Left lung (tissue), 10 donors: ENCODE data around the gene PLLP. TPM values are rescaled to one million over a fixed set of nuclear protein-coding genes. Genes with fewer than 3 reads are reported as not detected.

Experiments
- ATAC-seq: fragments of 200-7000 bp; cut with Tn5 transposase; one replicate; pipeline ENCODE4 v1.9.1; 2020; ENCODE audit warnings: moderate library complexity
- DNase-seq, 4 donors: peaks; one replicate each; pipeline ENCODE4 v3.0.0-alpha.2; 2013 to 2020
- H3K27ac ChIP-seq, 2 donors: fragments of 200-600 bp; sonication (generic) in 1 of 2; one replicate each; pipeline versions ENCODE4 v1.5.0 to v1.8.0; 2020 to 2021
- H3K27me3 ChIP-seq, 2 donors: fragments of 200-600 bp; sonication (generic) in 1 of 2; one replicate each; pipeline versions ENCODE4 v1.5.0 to v1.8.0; 2020 to 2021
- H3K36me3 ChIP-seq, 2 donors: fragments of 200-600 bp; sonication (generic) in 1 of 2; one replicate each; pipeline versions ENCODE4 v1.5.0 to v1.8.0; 2020 to 2021
- H3K4me1 ChIP-seq, 2 donors: fragments of 200-600 bp; one replicate each; pipeline ENCODE4 v1.8.0; 2021
- H3K4me3 ChIP-seq, 2 donors: fragments of 200-600 bp; sonication (generic) in 1 of 2; one replicate each; pipeline versions ENCODE4 v1.5.0 to v1.8.0; 2020 to 2021; ENCODE audit warnings: mild to moderate bottlenecking in 1 of 2
- H3K9me3 ChIP-seq, 2 donors: fragments of 200-600 bp; sonication (generic) in 1 of 2; one replicate each; pipeline versions ENCODE4 v1.5.0 to v1.8.0; 2020 to 2021
- intact Hi-C, 2 donors: fragments of 100-400 bp; cut with DNase I; formaldehyde crosslinking; loops; one replicate each; pipeline versions ENCODE4 v1.11.2 to v1.14.2; 2022
- polyA plus RNA-seq, 6 donors: library from polyadenylated mRNA; unstranded; fragments of 120-200 nt; gene quantifications; one replicate each; pipeline ENCODE4 v1.2.1, GENCODE V29; 2013; ENCODE audit not compliant: insufficient read length in 6 of 6
- total RNA-seq, 2 donors: library from RNA; stranded (reverse); fragmentation: NEBNext Ultra II Directional; extraction: Animal tissue kit (Norgen Biotek cat#: 25700); gene quantifications; one replicate each; pipeline ENCODE4 v1.2.1, GENCODE V29; 2021
- TF ChIP-seq, protein P1 (sequence below), 2 donors: fragments of 200-600 bp; sonication (generic) in 1 of 2; IDR thresholded peaks; one replicate each; pipeline versions ENCODE4 v1.5.0 to v1.8.0; 2021; ENCODE audit warnings: antibody characterized with exemption in 2 of 2
- donor health status: DM: no; HTN: yes; CAD: no.
- donor health status: DM: no; HTN: no; CAD: no.

Gene PLLP
- total and polyA plus RNA-seq, 8 donors = 3.5 to 70.6 (median 5.7) TPM

DNA sequence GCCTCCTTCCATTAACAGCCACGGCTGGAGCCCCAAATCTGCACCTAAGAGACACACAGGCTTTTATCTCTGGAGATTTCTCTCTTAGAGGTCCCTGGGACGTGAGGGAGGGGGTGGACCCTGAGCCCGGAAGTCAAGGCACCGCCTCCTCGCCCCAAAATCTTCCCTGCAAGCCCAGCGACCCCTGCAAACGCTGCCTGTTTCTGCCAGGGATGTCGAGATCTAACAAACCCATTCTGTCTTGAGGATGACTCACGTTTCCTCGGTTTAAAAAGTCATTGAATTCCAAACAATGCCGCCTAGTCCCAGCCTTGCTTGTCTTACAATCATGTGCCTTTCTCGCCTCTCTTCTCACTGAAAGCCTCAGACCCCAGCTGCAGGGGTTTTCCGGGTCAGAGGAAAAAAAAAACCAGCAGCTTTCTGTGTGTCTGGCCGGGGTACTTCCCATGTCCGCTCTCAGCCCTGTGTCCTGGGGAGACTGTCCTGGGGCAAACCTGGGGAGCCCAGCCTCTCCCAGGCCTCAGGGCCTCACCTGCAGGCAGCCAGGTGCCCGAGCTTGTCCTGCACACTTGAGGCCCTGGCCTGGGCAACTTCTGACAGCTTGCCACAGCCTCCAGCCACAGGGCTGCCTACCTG, 24.1 kb downstream of the PLLP start:
- DNase-seq (peak in 1 of 4 donors; percentile 31), ATAC-seq (no peak)
- TF ChIP-seq, protein P1, sequence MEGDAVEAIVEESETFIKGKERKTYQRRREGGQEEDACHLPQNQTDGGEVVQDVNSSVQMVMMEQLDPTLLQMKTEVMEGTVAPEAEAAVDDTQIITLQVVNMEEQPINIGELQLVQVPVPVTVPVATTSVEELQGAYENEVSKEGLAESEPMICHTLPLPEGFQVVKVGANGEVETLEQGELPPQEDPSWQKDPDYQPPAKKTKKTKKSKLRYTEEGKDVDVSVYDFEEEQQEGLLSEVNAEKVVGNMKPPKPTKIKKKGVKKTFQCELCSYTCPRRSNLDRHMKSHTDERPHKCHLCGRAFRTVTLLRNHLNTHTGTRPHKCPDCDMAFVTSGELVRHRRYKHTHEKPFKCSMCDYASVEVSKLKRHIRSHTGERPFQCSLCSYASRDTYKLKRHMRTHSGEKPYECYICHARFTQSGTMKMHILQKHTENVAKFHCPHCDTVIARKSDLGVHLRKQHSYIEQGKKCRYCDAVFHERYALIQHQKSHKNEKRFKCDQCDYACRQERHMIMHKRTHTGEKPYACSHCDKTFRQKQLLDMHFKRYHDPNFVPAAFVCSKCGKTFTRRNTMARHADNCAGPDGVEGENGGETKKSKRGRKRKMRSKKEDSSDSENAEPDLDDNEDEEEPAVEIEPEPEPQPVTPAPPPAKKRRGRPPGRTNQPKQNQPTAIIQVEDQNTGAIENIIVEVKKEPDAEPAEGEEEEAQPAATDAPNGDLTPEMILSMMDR (IDR thresholded peaks at IDR 0.05) = no peak
- H3K9me3 ChIP-seq = no peaks in the 10 kb centered on the region
- intact Hi-C loops = no loop called here
- no peaks in the 10 kb centered on the region for H3K27me3 ChIP-seq
- peaks cover 0 to 27% of the 10 kb centered on the region in 2 donors for H3K36me3 ChIP-seq
- H3K4me1 ChIP-seq = peaks cover 0 to 16% of the 10 kb centered on the region in 2 donors
- H3K4me3 ChIP-seq = no peak overlapping the region
- H3K27ac ChIP-seq = peak overlapping the region; percentile 65 to 68

DNA sequence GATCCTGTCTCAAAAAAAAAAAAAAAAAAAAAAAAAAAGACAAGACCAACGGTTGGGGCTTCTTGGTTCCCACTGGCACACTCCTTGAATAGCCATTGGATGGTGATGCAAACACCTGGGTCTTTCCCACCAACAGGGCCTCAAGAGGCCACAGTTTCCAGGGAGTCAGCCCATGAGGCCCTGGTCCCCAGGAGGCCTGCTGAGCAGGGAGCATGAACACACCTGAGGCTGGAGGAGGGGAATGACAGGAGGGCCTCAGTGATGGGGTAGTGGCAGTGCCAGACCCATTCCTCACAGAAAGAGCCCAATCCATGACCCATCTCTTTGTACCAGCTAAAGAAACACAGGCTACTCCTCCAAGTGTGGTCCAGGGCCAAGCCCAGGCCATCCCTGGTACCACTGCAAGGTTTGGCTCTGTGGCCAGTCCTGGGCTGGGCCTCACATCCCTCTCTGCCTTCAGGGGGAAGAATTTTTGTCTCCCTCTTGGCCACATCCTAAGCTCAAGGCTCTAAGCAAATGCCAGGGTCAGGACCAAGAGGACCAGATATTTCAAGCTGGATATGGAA, 25.5 kb downstream of the PLLP start:
- ATAC-seq = no peak
- Histone ChIP-seq H3K4me3 (no peak overlapping the region), H3K27ac (peak overlapping the region in 1 of 2 donors; percentile 28), H3K36me3 (peaks cover 0 to 41% of the 10 kb centered on the region in 2 donors), H3K27me3 (no peaks in the 10 kb centered on the region), H3K9me3 (no peaks in the 10 kb centered on the region), H3K4me1 (peaks cover 0 to 10% of the 10 kb centered on the region in 2 donors)
- TF ChIP-seq, protein P1 (IDR thresholded peaks at IDR 0.05) = no peak
- intact Hi-C loops = no loop called here
- DNase-seq = peak in 1 of 4 donors; percentile 4

DNA sequence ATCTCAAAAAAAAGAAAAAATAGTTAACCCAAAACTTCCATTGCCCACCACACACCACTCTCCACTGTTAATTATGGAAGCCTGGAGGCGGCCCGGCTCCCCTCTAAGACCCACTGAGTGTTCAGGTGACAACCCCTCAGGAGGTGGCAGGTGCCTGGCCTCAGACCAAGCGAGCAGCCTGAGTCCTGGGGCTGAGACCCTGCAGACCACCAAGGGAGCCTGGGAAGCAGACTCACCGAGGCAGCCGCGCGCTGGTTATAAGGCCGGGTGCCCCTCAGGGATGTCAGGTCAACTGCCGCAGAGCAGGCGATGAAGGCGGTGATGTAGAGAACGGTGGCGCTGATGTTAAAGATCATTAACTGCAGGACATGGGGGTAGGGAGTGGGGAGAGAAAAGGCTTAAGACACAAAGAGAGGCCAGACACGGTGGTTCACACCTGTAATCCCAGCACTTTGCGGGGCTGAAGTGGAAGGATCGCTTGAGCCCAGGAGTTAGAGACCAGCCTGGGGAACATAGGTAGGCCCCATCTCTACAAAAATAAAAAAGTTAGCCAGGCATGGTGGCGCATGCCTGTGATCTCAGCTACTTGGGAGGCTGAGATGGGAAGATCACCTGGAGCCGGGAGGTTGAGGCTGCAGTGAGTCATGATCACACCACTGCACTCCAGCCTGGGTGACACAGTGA, 26.1 kb downstream of the PLLP start:
- TF ChIP-seq, protein P1 (IDR thresholded peaks at IDR 0.05) = no peak
- peaks cover 0 to 10% of the 10 kb centered on the region in 2 donors for H3K4me1 ChIP-seq
- H3K4me3 ChIP-seq = no peak overlapping the region
- no peaks in the 10 kb centered on the region for H3K9me3 ChIP-seq
- H3K27ac ChIP-seq = no peak overlapping the region
- H3K27me3 ChIP-seq = no peaks in the 10 kb centered on the region
- intact Hi-C loops = no loop called here
- DNase-seq = no peak
- peaks cover 0 to 47% of the 10 kb centered on the region in 2 donors for H3K36me3 ChIP-seq
- no peak for ATAC-seq

GRCh38 chr16:57257455-57258070, 26.9 kb downstream of the PLLP start:
- ATAC-seq (no peak), DNase-seq (peak in 1 of 4 donors; percentile 41)
- Histone ChIP-seq H3K9me3 (no peaks in the 10 kb centered on the region), H3K27me3 (no peaks in the 10 kb centered on the region), H3K4me3 (no peak overlapping the region), H3K4me1 (peaks cover 0 to 10% of the 10 kb centered on the region in 2 donors), H3K27ac (no peak overlapping the region), H3K36me3 (peaks cover 0 to 55% of the 10 kb centered on the region in 2 donors)
- intact Hi-C loops = no loop called here
- TF ChIP-seq, protein P1 (IDR thresholded peaks at IDR 0.05) = no peak
